Ovary (tissue), 9 donors: Measurements from ENCODE around the gene CACNA1A. TPM values are rescaled to one million over a fixed set of nuclear protein-coding genes. Genes with fewer than 3 reads are reported as not detected.

Experiments
- DNase-seq, 5 donors: peaks; one replicate each; pipeline ENCODE4 v3.0.0-alpha.2; 2019 to 2020
- H3K27ac ChIP-seq, 2 donors: fragments of 200-600 bp; one replicate each; pipeline versions ENCODE4 v1.5.1 to v1.8.0; 2019 to 2022
- H3K27me3 ChIP-seq: fragments of 200-600 bp; one replicate; pipeline ENCODE4 v1.8.0; 2022
- H3K36me3 ChIP-seq: fragments of 200-600 bp; sonication (generic); one replicate; pipeline ENCODE4 v1.5.1; 2019
- H3K4me1 ChIP-seq: one replicate; pipeline ENCODE4 v1.8.1; 2013; ENCODE audit warnings: mild to moderate bottlenecking, moderate library complexity; ENCODE audit not compliant: insufficient read depth
- H3K4me3 ChIP-seq: fragments of 200-600 bp; sonication (generic); one replicate; pipeline ENCODE4 v1.5.1; 2017
- H3K9me3 ChIP-seq, 2 donors: fragments of 200-600 bp in 1 of 2; sonication (generic) in 1 of 2; one replicate each; pipeline versions ENCODE4 v1.5.1 to v1.8.1; 2013 to 2019; ENCODE audit warnings: mild to moderate bottlenecking in 1 of 2, moderate library complexity in 1 of 2
- CTCF ChIP-seq, 3 donors: fragments of 450-650 bp in 2 of 3; fragments of 200-600 bp in 1 of 3; IDR thresholded peaks; one replicate each; pipeline versions ENCODE4 v1.5.1 to v1.8.0; 2016 to 2022; ENCODE audit warnings: antibody characterized with exemption in 3 of 3, mild to moderate bottlenecking in 1 of 3
- EP300 ChIP-seq: sonication (generic); formaldehyde crosslinking; IDR thresholded peaks from one replicate; pipeline ENCODE4 v1.6.1; 2017; ENCODE audit warnings: antibody characterized with exemption
- POLR2A ChIP-seq: fragments of 450-650 bp; IDR thresholded peaks from one replicate; pipeline ENCODE4 v1.6.1; 2017; ENCODE audit warnings: antibody characterized with exemption, mild to moderate bottlenecking, moderate library complexity
- WGBS, 3 donors: extraction: QIAGEN DNeasy Blood & Tissue Kit in 1 of 3; methylation state at CpG; one replicate each; pipeline versions ENCODE4 v1.1.5 to v1.1.7; 2013 to 2017; 5-methylcytosine and 5-hydroxymethylcytosine counted together
- intact Hi-C, 4 donors: fragments of 100-400 bp; cut with DNase I; formaldehyde crosslinking; loops; one replicate each; pipeline versions ENCODE4 v1.11.0 to v1.15.1; 2022 to 2023
- polyA plus RNA-seq, 2 donors: library from polyadenylated mRNA; stranded (reverse); fragments of 200-250 nt in 1 of 2; fragments of 350-450 nt in 1 of 2; fragmentation: Illumina TruSeq in 1 of 2; extraction: RNeasy Lipid Tissue Mini Kit (QIAGEN cat#74804) in 1 of 2; gene quantifications; one replicate each; pipeline ENCODE4 v1.2.3, GENCODE V29; 2013 to 2014
- total RNA-seq, 7 donors: library from RNA; depleted of rRNA in 2 of 7; stranded (reverse); fragments of >200 nt in 2 of 7; fragmentation: NEBNext Ultra II Directional in 3 of 7; extraction: Animal tissue kit (Norgen Biotek cat#: 25700) in 3 of 7; gene quantifications; one replicate each; pipeline versions ENCODE4 v1.1.0 to v1.2.4, GENCODE V29; 2016 to 2023
- donor health status: DM: no; HTN: no; CAD: no; lungs with moderate emphysema.
- donor health status: DM: no; HTN: no; CAD: no.
- donor health status: Bipolar disorder and iron deficiency.
- donor health status: DM: yes; HTN: yes; CAD: no.
- donor health status: DM: no; HTN: no; CAD: no.
- donor health status: DM: yes; HTN: yes; CAD: no.

CACNA1A gene
- total and polyA plus RNA-seq, 9 donors = 0.60 to 3.3 (median 1.6) TPM

- Histone ChIP-seq H3K27me3 (no peaks in the 10 kb centered on the region), H3K27ac (no peak overlapping the region), H3K36me3 (no peaks in the 10 kb centered on the region), H3K4me1 (no peaks in the 10 kb centered on the region), H3K9me3 (no peaks in the 10 kb centered on the region), H3K4me3 (no peak overlapping the region)
- no peak for DNase-seq
- 46 to 78% (median 53%) methylated on average over 2 of the region's 2 CpGs for WGBS, 3 donors
- intact Hi-C loops = no loop called here
- TF ChIP-seq CTCF (IDR thresholded peaks at IDR 0.05) (no peak), POLR2A (no peak), EP300 (no peak)
Observed at GRCh38 chr19:13343514-13343913, 162.8 kb downstream of the CACNA1A start.

DNA sequence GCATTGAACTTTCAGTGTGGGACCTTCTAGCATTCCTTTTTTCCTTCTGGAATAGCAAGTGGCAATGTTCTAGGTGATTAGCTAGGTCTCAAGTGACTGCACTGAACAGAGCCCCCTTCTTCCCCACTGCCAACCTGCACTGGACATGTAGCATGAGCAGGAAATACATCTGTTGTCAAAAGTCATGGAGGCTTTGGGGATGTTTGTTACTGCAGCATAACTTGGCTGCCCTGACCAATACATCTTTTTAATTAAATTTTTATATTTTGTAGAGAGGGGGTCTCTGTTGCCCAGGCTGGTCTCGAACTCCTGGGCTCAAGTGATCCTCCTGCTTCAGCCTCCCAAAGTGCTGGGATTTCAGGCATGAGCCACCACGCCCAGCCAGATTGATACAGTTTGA is 163.6 kb downstream of the CACNA1A start:
- H3K4me3 ChIP-seq = no peak overlapping the region
- no peaks in the 10 kb centered on the region for H3K4me1 ChIP-seq
- no peaks in the 10 kb centered on the region for H3K36me3 ChIP-seq
- H3K9me3 ChIP-seq = no peaks in the 10 kb centered on the region
- WGBS, 3 donors = 39 to 63% (median 40%) methylated on average over 2 of the region's 2 CpGs
- DNase-seq = no peak
- intact Hi-C loops = no loop called here
- TF ChIP-seq EP300 (no peak), POLR2A (no peak), CTCF (IDR thresholded peaks at IDR 0.05) (no peak)
- no peaks in the 10 kb centered on the region for H3K27me3 ChIP-seq
- no peak overlapping the region for H3K27ac ChIP-seq

DNA sequence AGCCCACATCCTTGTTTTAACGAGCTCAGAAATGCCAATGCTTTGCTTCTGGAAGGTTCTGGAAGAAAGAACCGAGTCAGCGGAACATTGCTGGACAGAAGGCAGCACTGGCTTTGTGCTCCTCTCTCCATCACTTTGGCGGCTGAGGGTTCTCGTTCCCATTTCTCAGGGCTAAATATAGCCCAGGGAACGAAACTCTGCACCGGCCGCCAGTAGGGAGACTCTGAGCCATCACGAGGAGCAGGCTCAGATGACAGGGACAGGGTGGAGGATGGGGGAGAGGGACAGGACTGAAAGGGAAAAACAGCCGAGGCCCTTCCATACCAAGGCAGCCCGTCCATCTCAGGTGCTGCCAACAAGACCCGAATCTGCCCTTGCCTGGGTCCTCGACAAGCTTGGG is 166.4 kb downstream of the CACNA1A start:
- no peaks in the 10 kb centered on the region for H3K36me3 ChIP-seq
- WGBS, 3 donors = 62 to 66% (median 64%) methylated on average over 13 of the region's 13 CpGs
- peaks cover 0 to 3% of the 10 kb centered on the region in 2 donors for H3K9me3 ChIP-seq
- H3K4me3 ChIP-seq = no peak overlapping the region
- intact Hi-C loops = no loop called here
- DNase-seq = no peak
- TF ChIP-seq EP300 (no peak), CTCF (IDR thresholded peaks at IDR 0.05) (no peak), POLR2A (no peak)
- H3K4me1 ChIP-seq = no peaks in the 10 kb centered on the region
- no peak overlapping the region for H3K27ac ChIP-seq
- H3K27me3 ChIP-seq = no peaks in the 10 kb centered on the region

GRCh38 chr19:13337181-13337580 is 169.1 kb downstream of the CACNA1A start:
- Histone ChIP-seq H3K27me3 (no peaks in the 10 kb centered on the region), H3K9me3 (peaks cover 0 to 3% of the 10 kb centered on the region in 2 donors), H3K36me3 (no peaks in the 10 kb centered on the region), H3K4me1 (no peaks in the 10 kb centered on the region), H3K4me3 (no peak overlapping the region), H3K27ac (no peak overlapping the region)
- no peak for TF ChIP-seq POLR2A
- intact Hi-C loops = no loop called here
- WGBS, 3 donors = 61 to 75% (median 65%) methylated on average over 3 of the region's 3 CpGs
- no peak for DNase-seq

DNA sequence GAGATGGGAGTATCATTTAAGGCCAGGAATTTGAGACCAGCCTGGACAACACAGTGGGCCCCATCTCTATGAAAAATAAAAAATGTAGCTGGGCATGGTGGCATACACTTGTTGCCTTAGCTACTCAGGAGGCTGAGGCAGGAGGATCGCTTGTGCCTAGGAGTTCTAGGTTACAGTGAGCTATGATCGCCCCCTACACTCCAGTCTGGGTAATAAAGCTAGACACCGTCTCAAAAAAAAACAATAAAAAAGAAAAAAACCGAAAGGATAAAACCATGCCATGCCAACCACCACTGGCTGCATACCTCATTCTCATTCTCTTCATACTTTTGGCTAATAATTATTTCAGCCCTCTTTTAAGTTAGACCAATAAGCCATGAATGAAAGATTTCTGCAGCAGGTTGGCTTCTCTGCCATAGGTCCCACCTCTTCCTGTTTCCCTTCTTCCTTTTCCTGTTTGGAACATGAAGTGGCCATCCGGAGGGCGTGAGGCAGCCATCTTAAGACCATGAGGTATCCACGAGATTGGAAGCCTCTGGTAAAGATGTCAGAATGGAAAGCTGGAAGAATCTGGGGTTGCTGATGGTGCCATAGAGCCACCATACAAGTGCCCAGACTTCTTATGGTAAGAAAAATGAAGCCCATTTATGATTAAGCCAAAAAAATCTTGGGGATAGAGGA is 171.3 kb downstream of the CACNA1A start:
- 69 to 76% (median 74%) methylated on average over 7 of the region's 7 CpGs for WGBS, 3 donors
- Histone ChIP-seq H3K9me3 (peaks cover 0 to 3% of the 10 kb centered on the region in 2 donors), H3K4me1 (no peaks in the 10 kb centered on the region), H3K36me3 (no peaks in the 10 kb centered on the region), H3K27ac (no peak overlapping the region), H3K27me3 (no peaks in the 10 kb centered on the region), H3K4me3 (no peak overlapping the region)
- no peak for TF ChIP-seq CTCF (IDR thresholded peaks at IDR 0.05)
- TF ChIP-seq POLR2A = no peak
- TF ChIP-seq EP300 = no peak
- intact Hi-C loops = no loop called here
- no peak for DNase-seq
